Skeletal muscle satellite cell (primary cell): Measurements from ENCODE around the gene OST4.

ENCODE experiments used
- H3K27me3 ChIP-seq: 2 replicates; pipeline ENCODE4 v1.7.0; 2013; ENCODE audit warnings: low read length; ENCODE audit not compliant: control insufficient read depth, insufficient read depth
- H3K36me3 ChIP-seq: 2 replicates; pipeline ENCODE4 v1.7.0; 2013; ENCODE audit warnings: mild to moderate bottlenecking, control low read depth, low read length; ENCODE audit not compliant: insufficient read depth
- H3K4me1 ChIP-seq: 2 replicates; pipeline ENCODE4 v1.7.0; 2013; ENCODE audit warnings: low read length; ENCODE audit not compliant: control insufficient read depth, insufficient read depth
- H3K4me2 ChIP-seq: 2 replicates; pipeline ENCODE4 v1.7.0; 2013; ENCODE audit warnings: mild to moderate bottlenecking, low read length
- H3K4me3 ChIP-seq: 2 replicates; pipeline ENCODE4 v1.7.0; 2013; ENCODE audit warnings: low read length
- H3K9ac ChIP-seq: 2 replicates; pipeline ENCODE4 v1.7.0; 2013; ENCODE audit warnings: mild to moderate bottlenecking, low read depth, low read length, moderate library complexity
- H3K9me3 ChIP-seq: replicated peaks from 2 replicates; pipeline ENCODE4 v1.7.0; 2013; ENCODE audit warnings: mild to moderate bottlenecking, control low read depth, low read length

The OST4 gene

GRCh38 chr2:27025861-27026851, 45.3 kb downstream of the OST4 start:
- Histone ChIP-seq H3K9ac (no peak overlapping the region), H3K36me3 (peaks cover 18% of the 10 kb centered on the region), H3K4me2 (no peak overlapping the region), H3K9me3 (no peaks in the 10 kb centered on the region), H3K4me3 (no peak overlapping the region), H3K4me1 (no peaks in the 10 kb centered on the region), H3K27me3 (no peaks in the 10 kb centered on the region)

- H3K4me3 ChIP-seq = no peak overlapping the region
- no peak overlapping the region for H3K9ac ChIP-seq
- no peak overlapping the region for H3K4me2 ChIP-seq
- H3K9me3 ChIP-seq = no peaks in the 10 kb centered on the region
- peaks cover 18% of the 10 kb centered on the region for H3K36me3 ChIP-seq
- H3K4me1 ChIP-seq = no peaks in the 10 kb centered on the region
- no peaks in the 10 kb centered on the region for H3K27me3 ChIP-seq
These were observed 46.1 kb downstream of the OST4 start for GRCh38 chr2:27025281-27025800.

GRCh38 chr2:27024812-27025211, 46.6 kb downstream of the OST4 start:
- no peaks in the 10 kb centered on the region for H3K4me1 ChIP-seq
- H3K27me3 ChIP-seq = no peaks in the 10 kb centered on the region
- H3K36me3 ChIP-seq = peaks cover 18% of the 10 kb centered on the region
- no peak overlapping the region for H3K9ac ChIP-seq
- no peaks in the 10 kb centered on the region for H3K9me3 ChIP-seq
- no peak overlapping the region for H3K4me2 ChIP-seq
- H3K4me3 ChIP-seq = no peak overlapping the region

- no peak overlapping the region for H3K4me3 ChIP-seq
- no peak overlapping the region for H3K4me2 ChIP-seq
- H3K27me3 ChIP-seq = no peaks in the 10 kb centered on the region
- no peak overlapping the region for H3K9ac ChIP-seq
- H3K4me1 ChIP-seq = no peaks in the 10 kb centered on the region
- H3K9me3 ChIP-seq = no peaks in the 10 kb centered on the region
- peaks cover 18% of the 10 kb centered on the region for H3K36me3 ChIP-seq
These were observed 47.3 kb downstream of the OST4 start for GRCh38 chr2:27024188-27024587.

- no peak overlapping the region for H3K4me3 ChIP-seq
- no peaks in the 10 kb centered on the region for H3K27me3 ChIP-seq
- peaks cover 18% of the 10 kb centered on the region for H3K36me3 ChIP-seq
- H3K9ac ChIP-seq = no peak overlapping the region
- no peaks in the 10 kb centered on the region for H3K4me1 ChIP-seq
- H3K9me3 ChIP-seq = no peaks in the 10 kb centered on the region
- H3K4me2 ChIP-seq = no peak overlapping the region
These were observed 47.7 kb downstream of the OST4 start for GRCh38 chr2:27023740-27024139.

- Histone ChIP-seq H3K4me3 (no peak overlapping the region), H3K9ac (no peak overlapping the region), H3K4me2 (no peak overlapping the region), H3K27me3 (no peaks in the 10 kb centered on the region), H3K36me3 (peaks cover 10% of the 10 kb centered on the region), H3K9me3 (no peaks in the 10 kb centered on the region), H3K4me1 (peaks cover 3% of the 10 kb centered on the region)
These were observed 50.0 kb downstream of the OST4 start for GRCh38 chr2:27021253-27022049.
